Smooth muscle cell (in vitro differentiated cells): Measurements from ENCODE around the gene ARHGAP30. TPM values are rescaled to one million over a fixed set of nuclear protein-coding genes. Genes with fewer than 3 reads are reported as not detected.

Source experiments
- DNase-seq: peaks from one replicate; lab custom pipeline; 2025; ENCODE audit not compliant: unreplicated experiment; lab: John Stamatoyannopoulos, UW
- H2AFZ ChIP-seq: fragments of 200-600 bp; sonication (generic); 2 replicates; pipeline ENCODE4 v1.6.0; 2016; ENCODE audit warnings: antibody characterized with exemption, low read depth, mild to moderate bottlenecking
- H3F3A ChIP-seq: fragments of 200-600 bp; sonication (generic); 2 replicates; pipeline ENCODE4 v1.6.0; 2017; ENCODE audit warnings: antibody characterized with exemption, low read depth
- H3K27ac ChIP-seq: fragments of 200-600 bp; sonication (generic); 2 replicates; pipeline ENCODE4 v1.5.1; 2016; ENCODE audit warnings: low read depth, mild to moderate bottlenecking
- H3K27me3 ChIP-seq: fragments of 200-600 bp; sonication (generic); 2 replicates; pipeline ENCODE4 v1.6.1; 2016; ENCODE audit warnings: low read depth, mild to moderate bottlenecking
- H3K36me3 ChIP-seq: fragments of 200-600 bp; sonication (generic); 2 replicates; pipeline ENCODE4 v1.5.1; 2016; ENCODE audit warnings: low read depth
- H3K4me1 ChIP-seq: fragments of 200-600 bp; sonication (generic); 2 replicates; pipeline ENCODE4 v1.5.1; 2016; ENCODE audit warnings: low read depth
- H3K4me2 ChIP-seq: fragments of 200-600 bp; sonication (generic); 2 replicates; pipeline ENCODE4 v1.6.0; 2016; ENCODE audit warnings: mild to moderate bottlenecking
- H3K4me3 ChIP-seq: fragments of 200-600 bp; sonication (generic); 2 replicates; pipeline ENCODE4 v1.5.1; 2016; ENCODE audit warnings: mild to moderate bottlenecking
- H3K79me2 ChIP-seq: fragments of 200-600 bp; sonication (generic); 2 replicates; pipeline ENCODE4 v1.6.0; 2016; ENCODE audit warnings: low read depth, mild to moderate bottlenecking
- H3K9ac ChIP-seq: fragments of 200-600 bp; sonication (generic); 2 replicates; pipeline ENCODE4 v1.6.0; 2016; ENCODE audit warnings: low read depth
- H3K9me3 ChIP-seq: fragments of 200-600 bp; sonication (generic); replicated peaks from 2 replicates; pipeline ENCODE4 v1.5.1; 2016; ENCODE audit warnings: low read depth
- H4K20me1 ChIP-seq: fragments of 200-600 bp; sonication (generic); 2 replicates; pipeline ENCODE4 v1.6.0; 2016; ENCODE audit warnings: low read depth
- CTCF ChIP-seq: fragments of 200-600 bp; sonication (generic); IDR thresholded peaks from 2 replicates; pipeline ENCODE4 v1.5.1; 2017; ENCODE audit warnings: borderline replicate concordance, mild to moderate bottlenecking, antibody characterized with exemption; ENCODE audit not compliant: insufficient read depth, poor library complexity, severe bottlenecking
- WGBS: methylation state at CpG from one replicate; pipeline ENCODE4 v1.1.7; 2016; ENCODE audit warnings: low lambda C conversion rate; 5-methylcytosine and 5-hydroxymethylcytosine counted together
- polyA plus RNA-seq: library from polyadenylated mRNA; unstranded; fragments of >200 nt; fragmentation: Nextera tagmentation; extraction: Ambion mirVana; gene quantifications from 2 replicates; pipeline ENCODE4 v1.2.1, GENCODE V29; 2016
- total RNA-seq: library from RNA; depleted of rRNA; stranded (reverse); fragments of >200 nt; gene quantifications from 2 replicates; pipeline ENCODE4 v1.2.3, GENCODE V29; 2014

The ARHGAP30 gene
- total and polyA plus RNA-seq, 2 experiments from 2014 or later, result 0.13 to 1.2 TPM

DNA sequence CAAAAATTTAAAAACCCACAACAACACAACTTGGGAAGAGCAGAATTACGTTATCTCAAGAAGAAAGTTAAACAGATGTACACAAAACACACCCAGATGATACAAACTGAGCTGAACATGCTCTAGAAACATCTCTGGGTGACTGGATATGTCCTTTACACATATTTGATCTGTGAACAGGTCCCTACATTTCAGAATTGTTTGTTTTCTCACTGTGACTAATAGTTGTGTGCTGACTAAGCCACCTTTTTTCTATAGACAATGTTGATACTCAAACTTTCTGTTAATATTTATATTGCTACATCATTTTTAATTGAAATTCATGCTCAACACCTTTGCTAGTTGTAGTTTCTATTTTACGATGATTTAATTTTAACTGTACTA is 47.7 kb downstream of the ARHGAP30 start:
- Histone ChIP-seq H3F3A (no peaks in the 10 kb centered on the region), H3K4me2 (peak overlapping the region; percentile 89), H2AFZ (no peak overlapping the region), H3K27me3 (no peaks in the 10 kb centered on the region), H3K4me1 (peaks cover 11% of the 10 kb centered on the region), H3K36me3 (no peaks in the 10 kb centered on the region), H3K27ac (peak overlapping the region; percentile 65), H3K79me2 (peaks cover 17% of the 10 kb centered on the region), H3K4me3 (peak overlapping the region; percentile 85), H3K9ac (no peak overlapping the region), H4K20me1 (peaks cover 7% of the 10 kb centered on the region), H3K9me3 (no peaks in the 10 kb centered on the region)
- 89% methylated on average over 2 of the region's 2 CpGs for WGBS
- no peak for TF ChIP-seq CTCF
- no peak for DNase-seq

- Histone ChIP-seq H3K9me3 (no peaks in the 10 kb centered on the region), H3K4me3 (peak overlapping the region; percentile 85), H3K4me1 (peaks cover 11% of the 10 kb centered on the region), H3K9ac (peak overlapping the region; percentile 71), H3K27me3 (no peaks in the 10 kb centered on the region), H3K36me3 (no peaks in the 10 kb centered on the region), H3K79me2 (peaks cover 19% of the 10 kb centered on the region), H3F3A (no peaks in the 10 kb centered on the region), H4K20me1 (peaks cover 7% of the 10 kb centered on the region), H3K27ac (peak overlapping the region; percentile 74), H2AFZ (peak overlapping the region; percentile 92), H3K4me2 (peak overlapping the region; percentile 89)
- no peak for TF ChIP-seq CTCF
- WGBS, result 21% methylated on average over 24 of the region's 34 CpGs
- peak; percentile 21 for DNase-seq
These were observed 48.3 kb downstream of the ARHGAP30 start for GRCh38 chr1:161021165-161021969.

GRCh38 chr1:161020509-161021164 is 49.1 kb downstream of the ARHGAP30 start, which contains the start of gene F11R:
F11R (minus strand) TSS chr1:161021152; CDS start chr1:161021073, 79 bp downstream.
- Histone ChIP-seq H3K27ac (peak within 1 kb of the TSS; percentile 74), H3K4me1 (peaks cover 11% of the 10 kb centered on the region), H4K20me1 (peaks cover 7% of the 10 kb centered on the region), H3K4me3 (peak within 1 kb of the TSS; percentile 85), H3K36me3 (no peaks in the 10 kb centered on the region), H3K9ac (peak within 1 kb of the TSS; percentile 71), H3K4me2 (peak within 1 kb of the TSS; percentile 89), H3F3A (no peaks in the 10 kb centered on the region), H3K27me3 (no peaks in the 10 kb centered on the region), H3K9me3 (no peaks in the 10 kb centered on the region), H3K79me2 (peaks cover 27% of the 10 kb centered on the region), H2AFZ (peak within 1 kb of the TSS; percentile 92)
- TF ChIP-seq CTCF, result no peak
- DNase-seq, result no peak
- under 1% methylated on average over 36 of the region's 36 CpGs for WGBS
